NCI-H146 treated with DMSO at 0.1 percent for 48 hours (cell line): Measurements from ENCODE around the gene LCMT2.
"Not testable (repeated sequence)": the region's sequence is repeated elsewhere in the genome, so short reads cannot be mapped to it uniquely, and the experiment has no call there.

Experiments used
- DNase-seq: peaks from one replicate; lab custom pipeline; 2025; ENCODE audit not compliant: unreplicated experiment; lab: John Stamatoyannopoulos, UW

LCMT2 gene

GRCh38 chr15:43316016-43316970 lies 14.1 kb downstream of the LCMT2 start:
- DNase-seq: no peak

GRCh38 chr15:43314171-43314570 lies 16.2 kb downstream of the LCMT2 start:
- no peak for DNase-seq

- DNase-seq: no peak
Observed at GRCh38 chr15:43312378-43312777, 18.0 kb downstream of the LCMT2 start.

- DNase-seq: no peak
Observed at GRCh38 chr15:43302205-43302817, 28.1 kb downstream of the LCMT2 start, which contains the start of gene TGM7. Gene TGM7 (minus strand): TSS chr15:43302255.

GRCh38 chr15:43299884-43300283 lies 30.5 kb downstream of the LCMT2 start:
- no peak for DNase-seq

GRCh38 chr15:43299411-43299810 lies 31.0 kb downstream of the LCMT2 start:
- DNase-seq: no peak

GRCh38 chr15:43294091-43294706 lies 36.2 kb downstream of the LCMT2 start:
- no peak for DNase-seq

- DNase-seq: no peak
Observed at GRCh38 chr15:43293432-43293831, 36.9 kb downstream of the LCMT2 start.

GRCh38 chr15:43292375-43293078 lies 37.8 kb downstream of the LCMT2 start:
- DNase-seq: no peak

- DNase-seq: not testable (repeated sequence)
Observed at GRCh38 chr15:43289656-43290055, 40.7 kb downstream of the LCMT2 start.

GRCh38 chr15:43287254-43287653 lies 43.1 kb downstream of the LCMT2 start:
- DNase-seq: no peak

- DNase-seq: no peak
Observed at GRCh38 chr15:43286074-43286473, 44.3 kb downstream of the LCMT2 start.

- DNase-seq: peak; percentile 34
Observed at GRCh38 chr15:43285609-43286037, 44.8 kb downstream of the LCMT2 start.

- DNase-seq: no peak
Observed at GRCh38 chr15:43283526-43283925, 46.8 kb downstream of the LCMT2 start.

- DNase-seq: no peak
Observed at GRCh38 chr15:43281926-43282602, 48.3 kb downstream of the LCMT2 start.

- DNase-seq: no peak
Observed at GRCh38 chr15:43280996-43281395, 49.4 kb downstream of the LCMT2 start.

GRCh38 chr15:43279496-43279895 lies 50.9 kb downstream of the LCMT2 start:
- no peak for DNase-seq

GRCh38 chr15:43278869-43279268 lies 51.5 kb downstream of the LCMT2 start:
- no peak for DNase-seq

- no peak for DNase-seq
Observed at GRCh38 chr15:43277901-43278300, 52.5 kb downstream of the LCMT2 start.

GRCh38 chr15:43277231-43277823 lies 53.0 kb downstream of the LCMT2 start:
- no peak for DNase-seq
